K562 (cell line): ENCODE measurements around the gene SCAMP2. TPM values are rescaled to one million over a fixed set of nuclear protein-coding genes. Genes with fewer than 3 reads are reported as not detected.

Experiments used
- ATAC-seq: fragments of 200-7000 bp; cut with Tn5 transposase; 3 replicates; pipeline ENCODE4 v1.9.1; 2020; ENCODE audit warnings: moderate library complexity
- BruUV-seq: library from RNA; stranded (reverse); fragments of 400-500 nt; replicated peaks from 2 replicates; lab custom pipeline; 2021; lab: Mats Ljungman, UMichigan
- CTCF ChIA-PET: fragments of 300-600 bp; formaldehyde crosslinking; extraction: SDS; loops from one replicate; lab custom pipeline; 2021; ENCODE audit warnings: low intra/inter-chr PET ratio; lab: Yijun Ruan, JAX
- POLR2A ChIA-PET: fragments of 300-600, 350-650 bp; sonication (Branson Sonifier 250); formaldehyde crosslinking; extraction: SDS; loops from one replicate; lab custom pipeline; 2021; ENCODE audit warnings: antibody characterized with exemption, inconsistent platforms; lab: Yijun Ruan, JAX
- DNase-seq, 4 experiments: peaks; one replicate each; pipeline versions ENCODE4 v3.0.0 to v3.0.0-alpha.2; 2011 to 2018; ENCODE audit warnings: low spot score in 3 of 4, mixed read lengths in 3 of 4; ENCODE audit errors: extremely low read depth in 1 of 4
- FAIRE-seq: peaks from 2 replicates; lab custom pipeline; 2011; peaks lifted over from hg19 to GRCh38; lab: Jason Lieb, UNC
- H2AFZ ChIP-seq: 2 replicates; pipeline ENCODE4 v1.6.0; 2011; ENCODE audit warnings: low read depth, low read length, control low read depth, inconsistent platforms
- H3K27ac ChIP-seq: fragments of 200-600 bp; 3 replicates; pipeline ENCODE4 v1.8.0; 2011; ENCODE audit warnings: low read depth, mild to moderate bottlenecking, control low read depth, inconsistent platforms, low read length, moderate library complexity, mixed read lengths; ENCODE audit errors: extremely low read depth
- H3K27me3 ChIP-seq, 2 experiments: fragments of 300-600 bp in 1 of 2; 2 replicates in 1 of 2; 3 replicates in 1 of 2; pipeline versions ENCODE4 v1.6.0 to v1.8.0; 2011; ENCODE audit warnings: inconsistent platforms in 2 of 2, low read length in 2 of 2, mild to moderate bottlenecking in 1 of 2, mixed read lengths in 1 of 2, moderate library complexity in 1 of 2; ENCODE audit not compliant: control insufficient read depth in 2 of 2, insufficient read depth in 2 of 2
- H3K36me3 ChIP-seq: fragments of 300-600 bp; 3 replicates; pipeline ENCODE4 v1.8.0; 2011; ENCODE audit warnings: mild to moderate bottlenecking, low read length, inconsistent platforms; ENCODE audit not compliant: control insufficient read depth, insufficient read depth
- H3K4me1 ChIP-seq, 2 experiments: fragments of 200-600 bp in 1 of 2; replicated peaks in 1 of 2; 2 replicates in 1 of 2; 3 replicates in 1 of 2; pipeline versions ENCODE4 v1.5.1 to v1.8.0; 2011; ENCODE audit warnings: inconsistent platforms in 2 of 2, low read length in 2 of 2, mild to moderate bottlenecking in 1 of 2, mixed read lengths in 1 of 2, moderate library complexity in 1 of 2; ENCODE audit not compliant: control insufficient read depth in 2 of 2, insufficient read depth in 2 of 2
- H3K4me2 ChIP-seq: 2 replicates; pipeline ENCODE4 v1.6.1; 2011; ENCODE audit warnings: low read length, control low read depth, inconsistent platforms, mixed read lengths; ENCODE audit not compliant: insufficient read depth
- H3K4me3 ChIP-seq: fragments of 200-600 bp; sonication (generic), shearing (Covaris generic); 2 replicates; pipeline ENCODE4 v1.5.1; 2016; ENCODE audit warnings: control low read depth, inconsistent platforms
- H3K79me2 ChIP-seq: fragments of 200-600 bp; 3 replicates; pipeline ENCODE4 v1.8.0; 2011; ENCODE audit warnings: low read length, inconsistent platforms; ENCODE audit not compliant: control insufficient read depth, insufficient read depth
- H3K9ac ChIP-seq, 2 experiments: 2 replicates each; pipeline versions ENCODE4 v1.6.0 to v1.6.1; 2011; ENCODE audit warnings: low read depth in 2 of 2, low read length in 2 of 2, control low read depth in 1 of 2, inconsistent platforms in 1 of 2, mild to moderate bottlenecking in 1 of 2, mixed read lengths in 1 of 2; ENCODE audit not compliant: insufficient read depth in 1 of 2
- H3K9me1 ChIP-seq: one replicate; pipeline ENCODE4 v1.6.0; 2011; ENCODE audit warnings: inconsistent platforms, mild to moderate bottlenecking, low read length, moderate library complexity; ENCODE audit not compliant: control insufficient read depth, insufficient read depth
- H3K9me3 ChIP-seq: replicated peaks from 2 replicates; pipeline ENCODE4 v1.5.1; 2011; ENCODE audit warnings: low read depth, low read length, inconsistent platforms; ENCODE audit not compliant: control insufficient read depth, insufficient read depth
- H4K20me1 ChIP-seq: replicated peaks from 2 replicates; pipeline ENCODE4 v1.6.1; 2011; ENCODE audit warnings: low read length, inconsistent platforms, mixed read lengths; ENCODE audit not compliant: control insufficient read depth, insufficient read depth
- BRD4 ChIP-seq: fragments of 200-600 bp; sonication (generic); IDR thresholded peaks from 2 replicates; pipeline ENCODE4 v1.6.1; 2017; ENCODE audit warnings: inconsistent platforms
- CBFB ChIP-seq: sonication (generic); formaldehyde crosslinking; IDR thresholded peaks from 2 replicates; pipeline ENCODE4 v1.4.0; 2020; ENCODE audit warnings: mild to moderate bottlenecking, missing genetic modification reagents
- CTBP1 ChIP-seq: fragments of 450-650 bp; IDR thresholded peaks from 2 replicates; pipeline ENCODE4 v1.6.1; 2016; ENCODE audit warnings: borderline replicate concordance
- EHMT2 ChIP-seq: fragments of 450-650 bp; IDR thresholded peaks from 2 replicates; pipeline ENCODE4 v1.6.1; 2018; ENCODE audit warnings: antibody characterized with exemption
- FUS ChIP-seq: fragments of 200-400 bp; formaldehyde crosslinking; optimal IDR thresholded peaks from 2 replicates; pipeline ENCODE3; 2017; ENCODE audit warnings: low read depth, low read length
- MAFG ChIP-seq: fragments of 450-650 bp; conservative IDR thresholded peaks from 2 replicates; pipeline ENCODE4 v1.6.1; 2016; ENCODE audit warnings: missing genetic modification characterization, missing compliant biosample characterization
- PHF20 ChIP-seq: fragments of 450-650 bp; IDR thresholded peaks from 2 replicates; pipeline ENCODE4 v1.6.1; 2018; ENCODE audit not compliant: partially characterized antibody
- POLR2AphosphoS2 ChIP-seq: IDR thresholded peaks from 2 replicates; pipeline ENCODE4 v1.6.1; 2012; ENCODE audit warnings: low read length, improper control_type of control experiment
- RNF2 ChIP-seq: sonication (generic); IDR thresholded peaks from 2 replicates; pipeline ENCODE4 v1.6.1; 2016
- ZC3H8 ChIP-seq: fragments of 450-650 bp; IDR thresholded peaks from 2 replicates; pipeline ENCODE4 v1.6.1; 2017
- ZNF785 ChIP-seq: fragments of 250-450 bp; sonication (Bioruptor Pico); IDR thresholded peaks from 2 replicates; pipeline ENCODE4 v1.4.0; 2020; ENCODE audit warnings: mild to moderate bottlenecking
- WGBS: fragments of 100-300 bp; shearing (Covaris generic); methylation state at CpG from one replicate; pipeline ENCODE4 v1.1.6; 2016; ENCODE audit warnings: low coverage, mixed read lengths; ENCODE audit not compliant: insufficient coverage; ENCODE audit errors: missing lambda C conversion rate; 5-methylcytosine and 5-hydroxymethylcytosine counted together
- in situ Hi-C: fragments of 300-500 bp; cut with MboI; formaldehyde crosslinking; loops from 4 replicates; pipeline ENCODE4 v1.15.0; 2018; ENCODE audit warnings: inconsistent platforms, mixed read lengths
- intact Hi-C: fragments of 100-400 bp; cut with micrococcal nuclease; formaldehyde crosslinking; loops from 2 replicates; pipeline ENCODE4 v1.14.2; 2022
- polyA plus RNA-seq, 8 experiments: library from polyadenylated mRNA; depleted of rRNA in 4 of 8; stranded (reverse) in 5 of 8; unstranded in 3 of 8; fragments of >200 nt; fragmentation: Nextera tagmentation in 2 of 8; fragmentation: Illumina TruSeq in 1 of 8; extraction: Ambion mirVana in 2 of 8; extraction: Trizol in 1 of 8; gene quantifications; 2 replicates each; pipeline versions ENCODE4 v1.2.1 to v1.2.3, GENCODE V29; 2011 to 2014; ENCODE audit warnings: inconsistent platforms in 1 of 8, missing spikeins in 1 of 8
- total RNA-seq, 7 experiments: library from RNA; depleted of rRNA in 6 of 7; stranded (reverse); fragments of >200 nt in 6 of 7; fragmentation: Illumina TruSeq in 2 of 7; extraction: Trizol in 2 of 7; gene quantifications; 2 replicates each; pipeline versions ENCODE4 v1.2.1 to v1.2.3, GENCODE V29; 2011 to 2021; ENCODE audit warnings: low replicate concordance in 1 of 7
- TF ChIP-seq, protein P1 (sequence below): sonication (generic); formaldehyde crosslinking; IDR thresholded peaks from 2 replicates; pipeline ENCODE4 v1.8.0; 2023; ENCODE audit warnings: mild to moderate bottlenecking, missing genetic modification reagents
- TF ChIP-seq, protein P2 (sequence below): fragments of 450-650 bp; IDR thresholded peaks from 2 replicates; pipeline ENCODE4 v1.6.1; 2016; ENCODE audit warnings: low read depth, mild to moderate bottlenecking, moderate library complexity
- TF ChIP-seq, protein P3 (sequence below): fragments of 450-650 bp; IDR thresholded peaks from 2 replicates; pipeline ENCODE4 v1.6.1; 2016; ENCODE audit warnings: borderline replicate concordance

Gene SCAMP2
- total and polyA plus RNA-seq, 9 of the 15 experiments (the other 6 are each of a cell fraction or from before 2014, with no cell fraction given) = 5.9 to 61.1 (median 20.1) TPM

DNA sequence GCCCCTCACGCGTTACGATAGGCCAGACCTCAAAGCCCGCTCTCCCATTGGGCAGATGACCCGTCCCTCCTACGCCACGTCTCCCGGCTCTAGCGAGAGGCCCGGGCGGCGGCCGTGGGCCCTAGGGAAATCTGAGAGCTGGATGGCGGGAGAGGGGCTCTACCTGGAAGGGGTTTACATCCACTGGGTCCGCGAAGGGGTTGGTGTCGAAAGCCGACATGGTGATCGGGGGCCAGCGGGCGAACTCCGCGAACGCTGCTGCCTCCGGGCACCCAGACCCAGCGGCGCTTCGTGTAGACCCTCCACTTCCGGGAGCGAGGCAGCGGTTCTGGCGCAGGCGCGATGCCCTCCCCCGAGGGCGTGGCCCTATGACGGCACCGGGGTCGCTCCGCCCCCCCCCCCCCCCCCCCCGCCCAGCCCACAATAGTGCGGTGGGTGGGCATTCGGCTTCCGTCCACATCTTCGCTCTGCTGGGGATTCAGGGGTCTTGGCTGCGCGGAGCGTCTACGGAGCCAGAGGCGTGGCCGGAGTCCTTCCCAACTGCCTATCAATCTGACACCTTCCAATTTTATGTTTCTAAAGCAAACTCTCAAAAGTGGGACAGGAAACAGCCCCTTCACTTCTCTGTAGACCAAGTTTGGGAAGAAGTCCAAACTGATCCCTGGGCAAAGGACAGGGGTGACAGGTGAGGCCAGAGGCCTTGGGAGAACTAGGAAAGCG is at the start of gene SCAMP2 (continued):
- TF ChIP-seq, protein P1, sequence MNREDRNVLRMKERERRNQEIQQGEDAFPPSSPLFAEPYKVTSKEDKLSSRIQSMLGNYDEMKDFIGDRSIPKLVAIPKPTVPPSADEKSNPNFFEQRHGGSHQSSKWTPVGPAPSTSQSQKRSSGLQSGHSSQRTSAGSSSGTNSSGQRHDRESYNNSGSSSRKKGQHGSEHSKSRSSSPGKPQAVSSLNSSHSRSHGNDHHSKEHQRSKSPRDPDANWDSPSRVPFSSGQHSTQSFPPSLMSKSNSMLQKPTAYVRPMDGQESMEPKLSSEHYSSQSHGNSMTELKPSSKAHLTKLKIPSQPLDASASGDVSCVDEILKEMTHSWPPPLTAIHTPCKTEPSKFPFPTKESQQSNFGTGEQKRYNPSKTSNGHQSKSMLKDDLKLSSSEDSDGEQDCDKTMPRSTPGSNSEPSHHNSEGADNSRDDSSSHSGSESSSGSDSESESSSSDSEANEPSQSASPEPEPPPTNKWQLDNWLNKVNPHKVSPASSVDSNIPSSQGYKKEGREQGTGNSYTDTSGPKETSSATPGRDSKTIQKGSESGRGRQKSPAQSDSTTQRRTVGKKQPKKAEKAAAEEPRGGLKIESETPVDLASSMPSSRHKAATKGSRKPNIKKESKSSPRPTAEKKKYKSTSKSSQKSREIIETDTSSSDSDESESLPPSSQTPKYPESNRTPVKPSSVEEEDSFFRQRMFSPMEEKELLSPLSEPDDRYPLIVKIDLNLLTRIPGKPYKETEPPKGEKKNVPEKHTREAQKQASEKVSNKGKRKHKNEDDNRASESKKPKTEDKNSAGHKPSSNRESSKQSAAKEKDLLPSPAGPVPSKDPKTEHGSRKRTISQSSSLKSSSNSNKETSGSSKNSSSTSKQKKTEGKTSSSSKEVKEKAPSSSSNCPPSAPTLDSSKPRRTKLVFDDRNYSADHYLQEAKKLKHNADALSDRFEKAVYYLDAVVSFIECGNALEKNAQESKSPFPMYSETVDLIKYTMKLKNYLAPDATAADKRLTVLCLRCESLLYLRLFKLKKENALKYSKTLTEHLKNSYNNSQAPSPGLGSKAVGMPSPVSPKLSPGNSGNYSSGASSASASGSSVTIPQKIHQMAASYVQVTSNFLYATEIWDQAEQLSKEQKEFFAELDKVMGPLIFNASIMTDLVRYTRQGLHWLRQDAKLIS (CRISPR knock-in tag) = peak; percentile 75; the same call in 1 of the 2 replicates
- TF ChIP-seq POLR2AphosphoS2 = 0 out of 2 replicates have a peak, but pooled peaks have one; percentile 42

DNA sequence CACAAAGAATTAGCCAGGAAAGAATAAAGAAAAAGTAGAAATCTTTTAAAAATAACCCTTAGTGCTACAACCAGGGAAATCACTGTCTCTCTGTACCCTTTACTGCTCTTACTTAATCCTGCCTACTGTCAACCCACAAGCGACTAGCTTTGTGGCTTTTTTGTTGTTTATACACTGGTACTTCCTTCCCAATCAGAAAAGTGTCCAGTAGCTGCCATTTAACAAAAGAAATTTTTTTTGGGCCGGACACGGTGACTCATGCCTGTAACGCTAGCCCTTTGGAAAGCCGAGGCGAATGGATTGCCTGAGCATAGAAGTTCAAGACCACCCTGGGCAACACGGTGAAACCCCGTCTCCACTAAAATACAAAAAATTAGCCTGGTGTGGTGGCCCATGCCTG is 47.3 kb upstream of the SCAMP2 start:
- WGBS = 93% methylated on average over 8 of the region's 8 CpGs
- no peak for TF ChIP-seq FUS
- TF ChIP-seq, protein P2, sequence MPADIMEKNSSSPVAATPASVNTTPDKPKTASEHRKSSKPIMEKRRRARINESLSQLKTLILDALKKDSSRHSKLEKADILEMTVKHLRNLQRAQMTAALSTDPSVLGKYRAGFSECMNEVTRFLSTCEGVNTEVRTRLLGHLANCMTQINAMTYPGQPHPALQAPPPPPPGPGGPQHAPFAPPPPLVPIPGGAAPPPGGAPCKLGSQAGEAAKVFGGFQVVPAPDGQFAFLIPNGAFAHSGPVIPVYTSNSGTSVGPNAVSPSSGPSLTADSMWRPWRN = no peak
- no peak for TF ChIP-seq RNF2
- no peak for TF ChIP-seq MAFG
- no peak for TF ChIP-seq EHMT2
- TF ChIP-seq CTBP1 = no peak
- no peak for TF ChIP-seq ZNF785 (CRISPR knock-in tag)
- TF ChIP-seq BRD4 = no peak
- no peak for TF ChIP-seq CBFB (CRISPR knock-in tag)
- no peak for TF ChIP-seq ZC3H8
- TF ChIP-seq, protein P3, sequence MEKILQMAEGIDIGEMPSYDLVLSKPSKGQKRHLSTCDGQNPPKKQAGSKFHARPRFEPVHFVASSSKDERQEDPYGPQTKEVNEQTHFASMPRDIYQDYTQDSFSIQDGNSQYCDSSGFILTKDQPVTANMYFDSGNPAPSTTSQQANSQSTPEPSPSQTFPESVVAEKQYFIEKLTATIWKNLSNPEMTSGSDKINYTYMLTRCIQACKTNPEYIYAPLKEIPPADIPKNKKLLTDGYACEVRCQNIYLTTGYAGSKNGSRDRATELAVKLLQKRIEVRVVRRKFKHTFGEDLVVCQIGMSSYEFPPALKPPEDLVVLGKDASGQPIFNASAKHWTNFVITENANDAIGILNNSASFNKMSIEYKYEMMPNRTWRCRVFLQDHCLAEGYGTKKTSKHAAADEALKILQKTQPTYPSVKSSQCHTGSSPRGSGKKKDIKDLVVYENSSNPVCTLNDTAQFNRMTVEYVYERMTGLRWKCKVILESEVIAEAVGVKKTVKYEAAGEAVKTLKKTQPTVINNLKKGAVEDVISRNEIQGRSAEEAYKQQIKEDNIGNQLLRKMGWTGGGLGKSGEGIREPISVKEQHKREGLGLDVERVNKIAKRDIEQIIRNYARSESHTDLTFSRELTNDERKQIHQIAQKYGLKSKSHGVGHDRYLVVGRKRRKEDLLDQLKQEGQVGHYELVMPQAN = no peak
- TF ChIP-seq PHF20 = no peak

More for the DNA sequence above, 47.3 kb upstream of the SCAMP2 start:
- H3K27me3 ChIP-seq = no peaks in the 10 kb centered on the region
- no peak for ATAC-seq
- no peaks in the 10 kb centered on the region for H3K4me1 ChIP-seq
- BruUV-seq = no TSS peak
- no peak for DNase-seq
- H4K20me1 ChIP-seq = no peaks in the 10 kb centered on the region
- H3K9me1 ChIP-seq = no peaks in the 10 kb centered on the region
- ChIA-PET CTCF (no interaction called here), POLR2A (interaction anchor here (1.2 to 1.9 kb wide), 4 partner anchors 8 to 18 kb away, joined by 5 to 14 read pairs (median 7); partner anchors contain the start of gene COX5A)
- H3K79me2 ChIP-seq = no peaks in the 10 kb centered on the region
- no peaks in the 10 kb centered on the region for H3K9me3 ChIP-seq
- no peak overlapping the region for H3K4me2 ChIP-seq
- no peak overlapping the region for H2AFZ ChIP-seq
- peaks cover 90% of the 10 kb centered on the region for H3K36me3 ChIP-seq
- FAIRE-seq = no peak
- no peak overlapping the region for H3K4me3 ChIP-seq
- no peak overlapping the region for H3K27ac ChIP-seq
- in situ Hi-C loops (no loop called here), intact Hi-C loops (no loop called here)
- H3K9ac ChIP-seq = peak overlapping the region in 1 of 2 experiments; percentile 52; a peak in 1 of 4 replicates
